Heart right ventricle (tissue), 16 donors: ENCODE data around the gene XPA. TPM values are rescaled to one million over a fixed set of nuclear protein-coding genes. Genes with fewer than 3 reads are reported as not detected.
"Not testable (repeated sequence)": the region's sequence is repeated elsewhere in the genome, so short reads cannot be mapped to it uniquely, and the experiment has no call there.

ENCODE experiments used
- ATAC-seq, 8 donors: fragments of 200-7000 bp; cut with Tn5 transposase; one replicate each; pipeline ENCODE4 v1.9.1; 2020; ENCODE audit warnings: mild to moderate bottlenecking in 8 of 8, moderate library complexity in 8 of 8, moderate number of reproducible peaks in 1 of 8
- DNase-seq, 2 donors: peaks; one replicate each; pipeline ENCODE4 v3.0.0-alpha.2; 2020
- H3K27ac ChIP-seq, 10 donors: fragments of 200-600 bp; sonication (generic) in 2 of 10; one replicate each; pipeline versions ENCODE4 v1.5.0 to v1.8.0; 2020 to 2022; ENCODE audit warnings: mild to moderate bottlenecking in 3 of 10
- H3K27me3 ChIP-seq, 7 donors: fragments of 200-600 bp; one replicate each; pipeline ENCODE4 v1.8.0; 2021 to 2022; ENCODE audit warnings: mild to moderate bottlenecking in 2 of 7
- H3K36me3 ChIP-seq, 9 donors: fragments of 200-600 bp; sonication (generic) in 1 of 9; one replicate each; pipeline versions ENCODE4 v1.5.0 to v1.8.0; 2020 to 2022; ENCODE audit warnings: mild to moderate bottlenecking in 2 of 9
- H3K4me1 ChIP-seq, 9 donors: fragments of 200-600 bp; sonication (generic) in 1 of 9; one replicate each; pipeline versions ENCODE4 v1.5.0 to v1.8.0; 2020 to 2022; ENCODE audit warnings: mild to moderate bottlenecking in 4 of 9
- H3K4me3 ChIP-seq, 10 donors: fragments of 200-600 bp; sonication (generic) in 2 of 10; one replicate each; pipeline versions ENCODE4 v1.5.0 to v1.8.0; 2020 to 2022; ENCODE audit warnings: mild to moderate bottlenecking in 7 of 10, moderate library complexity in 2 of 10
- H3K9me3 ChIP-seq, 11 donors: fragments of 200-600 bp in 10 of 11; sonication (generic) in 2 of 11; one replicate each; pipeline versions ENCODE4 v1.5.0 to v1.8.0; 2013 to 2022; ENCODE audit warnings: mild to moderate bottlenecking in 2 of 11, control low read depth in 1 of 11, moderate library complexity in 1 of 11
- WGBS, 2 donors: extraction: QIAGEN DNeasy Blood & Tissue Kit; methylation state at CpG; one replicate each; pipeline ENCODE4 v1.1.7; 2013; ENCODE audit warnings: inconsistent platforms in 1 of 2; 5-methylcytosine and 5-hydroxymethylcytosine counted together
- intact Hi-C, 10 donors: fragments of 100-400 bp; cut with DNase I; formaldehyde crosslinking; loops; one replicate each; pipeline versions ENCODE4 v1.11.1 to v1.14.2; 2022
- polyA plus RNA-seq, 2 donors: library from polyadenylated mRNA; stranded (reverse); fragments of 200-250 nt; gene quantifications; one replicate each; pipeline ENCODE4 v1.2.3, GENCODE V29; 2013
- total RNA-seq, 10 donors: library from RNA; stranded (reverse); fragmentation: NEBNext Ultra II Directional in 3 of 10; extraction: Animal tissue kit (Norgen Biotek cat#: 25700) in 3 of 10; gene quantifications; one replicate each; pipeline versions ENCODE4 v1.2.1 to v1.2.4, GENCODE V29; 2021 to 2023
- TF ChIP-seq, protein P1 (sequence below), 9 donors: fragments of 200-600 bp; sonication (generic) in 2 of 9; IDR thresholded peaks; one replicate each; pipeline versions ENCODE4 v1.5.0 to v1.8.0; 2021 to 2022; ENCODE audit warnings: antibody characterized with exemption in 9 of 9, mild to moderate bottlenecking in 5 of 9, moderate library complexity in 1 of 9
- donor health status: Arrhythmogenic right ventricular cardiomyopathy.
- donor health status: ischemic (EF 13 %, LVEDD 7.1; RV severe dilation, severe dysfunction).
- donor health status: healthy with polysubstance abuse.
- donor health status: DM: no; HTN: yes; CAD: no.
- donor health status: DM: no; HTN: no; CAD: no.
- donor health status: ischemic (EF 25% LVEDD 6.9; RV normal size, moderate dysfunction).
- donor health status: ischemic (EF 25% LVEDD 5.7; RV mildly dilated, moderate dysfunction).
- donor health status: healthy.
- donor health status: DM: yes; HTN: yes; CAD: no.
- donor health status: Ischemic cardiomyopathy.
- donor health status: ischemic (EF 35%, LVEDD 5.7; RV mildly dilated, moderate dysfunction).
- donor health status: nonischemic (EF 11% LVEDD 7.7; RV severe dilation, severe dysfunction).
- donor health status: DM: yes; HTN: yes; CAD: no.
- donor health status: PGD.
- donor health status: ischemic (EF 29% LVEDD 5.4; RV normal size, mild dysfunction).
- donor health status: nonischemic (EF 23%, LVEDD 6.1; RV moderate dilation, normal function).

Gene XPA
- total and polyA plus RNA-seq, 12 donors = 5.7 to 13.7 (median 9.0) TPM

DNA sequence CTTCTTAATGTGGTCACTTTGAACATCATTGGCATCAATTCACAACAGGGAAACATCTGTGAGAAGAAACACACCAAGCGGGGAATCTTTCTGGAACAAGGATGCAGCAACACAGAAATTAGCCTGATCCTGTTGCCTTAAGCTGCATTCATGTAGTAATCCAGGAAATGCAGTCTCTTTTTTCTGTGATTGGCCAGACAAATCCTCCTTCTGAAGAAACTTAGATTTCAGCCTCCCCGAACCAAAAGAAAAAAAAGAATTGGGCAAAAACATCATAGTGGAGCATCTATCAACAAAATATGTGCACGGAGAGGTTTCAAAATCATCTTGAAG, 7.2 kb upstream of the XPA start:
- DNase-seq = no peak
- H3K36me3 ChIP-seq = no peaks in the 10 kb centered on the region
- H3K27me3 ChIP-seq = peaks cover 0 to 32% (median 4%) of the 10 kb centered on the region in 7 donors
- intact Hi-C loops = loop anchor here in 1 of 10 donors (10.0 kb wide), 1 partner anchor 550 kb away; the partner anchor contains the start of gene TBC1D2
- H3K27ac ChIP-seq = no peak overlapping the region
- no peaks in the 10 kb centered on the region for H3K9me3 ChIP-seq
- no peak overlapping the region for H3K4me3 ChIP-seq
- WGBS, 2 donors = 65 to 73% methylated on average over 3 of the region's 3 CpGs
- TF ChIP-seq, protein P1, sequence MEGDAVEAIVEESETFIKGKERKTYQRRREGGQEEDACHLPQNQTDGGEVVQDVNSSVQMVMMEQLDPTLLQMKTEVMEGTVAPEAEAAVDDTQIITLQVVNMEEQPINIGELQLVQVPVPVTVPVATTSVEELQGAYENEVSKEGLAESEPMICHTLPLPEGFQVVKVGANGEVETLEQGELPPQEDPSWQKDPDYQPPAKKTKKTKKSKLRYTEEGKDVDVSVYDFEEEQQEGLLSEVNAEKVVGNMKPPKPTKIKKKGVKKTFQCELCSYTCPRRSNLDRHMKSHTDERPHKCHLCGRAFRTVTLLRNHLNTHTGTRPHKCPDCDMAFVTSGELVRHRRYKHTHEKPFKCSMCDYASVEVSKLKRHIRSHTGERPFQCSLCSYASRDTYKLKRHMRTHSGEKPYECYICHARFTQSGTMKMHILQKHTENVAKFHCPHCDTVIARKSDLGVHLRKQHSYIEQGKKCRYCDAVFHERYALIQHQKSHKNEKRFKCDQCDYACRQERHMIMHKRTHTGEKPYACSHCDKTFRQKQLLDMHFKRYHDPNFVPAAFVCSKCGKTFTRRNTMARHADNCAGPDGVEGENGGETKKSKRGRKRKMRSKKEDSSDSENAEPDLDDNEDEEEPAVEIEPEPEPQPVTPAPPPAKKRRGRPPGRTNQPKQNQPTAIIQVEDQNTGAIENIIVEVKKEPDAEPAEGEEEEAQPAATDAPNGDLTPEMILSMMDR (IDR thresholded peaks at IDR 0.05) = no peak
- ATAC-seq = no peak
- peaks cover 0 to 12% (median 0%) of the 10 kb centered on the region in 9 donors for H3K4me1 ChIP-seq

DNA sequence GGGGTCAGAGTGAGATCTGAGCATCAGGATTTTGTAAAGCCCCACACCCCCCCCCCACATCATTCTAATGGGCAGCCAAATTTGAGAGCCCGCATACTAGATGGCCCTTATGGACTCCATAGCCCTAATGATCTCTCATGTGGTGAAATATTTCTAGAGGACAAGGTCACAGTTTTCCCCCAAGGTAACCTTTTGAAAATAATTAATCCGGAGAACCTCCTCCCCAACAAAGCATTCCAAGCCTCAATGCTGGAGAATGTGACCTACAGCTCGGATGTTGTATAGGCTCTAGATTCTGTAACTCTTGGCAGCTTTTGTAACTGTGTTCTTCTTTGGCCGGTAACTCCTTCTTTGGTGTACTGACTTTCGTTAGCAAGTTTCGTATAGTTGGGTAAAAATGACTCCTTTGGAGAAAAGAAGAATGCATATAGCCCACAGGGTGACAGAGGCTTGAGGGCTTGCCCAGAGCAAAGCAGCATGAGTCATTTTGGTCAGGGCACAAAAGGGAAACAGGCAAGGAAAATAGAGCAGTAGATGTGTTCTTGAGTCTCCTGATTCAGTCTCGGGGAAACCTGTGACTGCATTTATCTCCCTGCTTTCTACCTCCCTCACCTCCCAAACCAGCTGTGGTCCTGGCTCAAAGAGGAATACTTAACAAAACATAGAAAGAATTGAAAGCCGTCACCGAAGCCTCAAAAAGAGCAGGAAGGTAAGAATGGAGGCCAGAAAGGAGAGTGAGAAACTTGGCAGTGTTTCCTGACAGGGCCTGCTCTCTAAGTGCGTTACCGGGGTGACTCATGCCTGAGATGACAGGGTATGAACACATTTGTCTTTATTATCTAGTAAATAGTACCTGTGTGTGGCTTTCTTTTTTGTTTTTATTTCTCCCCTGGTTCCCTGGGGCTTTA, 6.6 kb upstream of the XPA start:
- peaks cover 0 to 12% (median 0%) of the 10 kb centered on the region in 9 donors for H3K4me1 ChIP-seq
- no peak overlapping the region for H3K4me3 ChIP-seq
- no peaks in the 10 kb centered on the region for H3K9me3 ChIP-seq
- peak in 2 of 8 donors; percentile 32 to 62 for ATAC-seq
- intact Hi-C loops = loop anchor here in 1 of 10 donors (10.0 kb wide), 1 partner anchor 551 kb away; the partner anchor contains the start of gene TBC1D2
- no peaks in the 10 kb centered on the region for H3K36me3 ChIP-seq
- peaks cover 0 to 26% (median 2%) of the 10 kb centered on the region in 7 donors for H3K27me3 ChIP-seq
- no peak for DNase-seq
- no peak overlapping the region for H3K27ac ChIP-seq
- TF ChIP-seq, protein P1 (IDR thresholded peaks at IDR 0.05) = no peak
- 57 to 64% methylated on average over 11 of the region's 11 CpGs for WGBS, 2 donors

DNA sequence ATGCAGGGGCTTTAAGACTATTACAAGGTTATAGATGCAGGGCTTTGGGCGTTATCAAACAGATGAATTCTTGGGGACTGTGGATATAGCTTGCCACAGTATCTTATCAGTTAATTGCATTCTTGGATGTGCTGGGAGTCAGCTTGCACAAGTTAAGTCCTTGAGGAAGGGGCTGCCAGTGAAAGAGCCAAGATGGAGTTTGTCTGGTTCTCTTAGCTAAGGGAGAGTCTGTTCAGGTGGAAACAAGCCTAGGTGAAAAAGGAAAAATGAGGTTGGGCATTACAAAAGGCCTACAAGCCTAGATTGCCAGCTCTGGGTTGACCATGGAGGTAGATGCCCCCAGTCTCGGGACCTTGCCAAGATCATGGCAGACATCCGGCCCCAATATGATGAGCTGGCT, 2.7 kb upstream of the XPA start:
- intact Hi-C loops = loop anchor here in 1 of 10 donors (10.0 kb wide), 1 partner anchor 555 kb away; the partner anchor contains the start of gene TBC1D2
- not testable (repeated sequence) for DNase-seq, H3K4me3 ChIP-seq, H3K36me3 ChIP-seq, H3K27ac ChIP-seq, H3K9me3 ChIP-seq, ATAC-seq
- 80 to 85% methylated on average over 3 of the region's 3 CpGs for WGBS, 2 donors
- Histone ChIP-seq H3K27me3 (peaks cover 0 to 14% (median 0%) of the 10 kb centered on the region in 7 donors), H3K4me1 (peaks cover 4 to 34% (median 20%) of the 10 kb centered on the region in 9 donors)

DNA sequence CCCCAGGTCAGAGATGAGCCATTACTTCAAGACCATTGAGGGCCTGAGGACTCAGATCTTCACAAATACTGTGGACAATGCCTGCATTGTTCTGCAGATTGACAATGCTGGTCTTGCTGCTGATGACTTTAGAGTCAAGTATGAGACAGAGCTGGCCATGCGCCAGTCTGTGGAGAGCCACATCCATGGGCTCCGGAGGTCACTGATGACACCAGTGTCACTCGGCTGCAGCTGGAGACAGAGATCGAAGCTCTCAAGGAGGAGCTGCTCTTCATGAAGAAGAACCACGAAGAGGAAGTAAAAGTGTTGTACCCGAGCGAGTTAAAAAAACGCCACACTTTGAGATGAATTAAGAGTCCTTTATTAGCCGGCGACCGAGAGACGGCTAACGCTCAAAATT, 2.1 kb upstream of the XPA start:
- H3K9me3 ChIP-seq, ATAC-seq, intact Hi-C loops, H3K4me3 ChIP-seq, H3K36me3 ChIP-seq, H3K27ac ChIP-seq, DNase-seq, H3K27me3 ChIP-seq: not testable (repeated sequence)
- peaks cover 4 to 36% (median 26%) of the 10 kb centered on the region in 9 donors for H3K4me1 ChIP-seq
- WGBS, 2 donors = 77 to 83% methylated on average over 13 of the region's 13 CpGs

DNA sequence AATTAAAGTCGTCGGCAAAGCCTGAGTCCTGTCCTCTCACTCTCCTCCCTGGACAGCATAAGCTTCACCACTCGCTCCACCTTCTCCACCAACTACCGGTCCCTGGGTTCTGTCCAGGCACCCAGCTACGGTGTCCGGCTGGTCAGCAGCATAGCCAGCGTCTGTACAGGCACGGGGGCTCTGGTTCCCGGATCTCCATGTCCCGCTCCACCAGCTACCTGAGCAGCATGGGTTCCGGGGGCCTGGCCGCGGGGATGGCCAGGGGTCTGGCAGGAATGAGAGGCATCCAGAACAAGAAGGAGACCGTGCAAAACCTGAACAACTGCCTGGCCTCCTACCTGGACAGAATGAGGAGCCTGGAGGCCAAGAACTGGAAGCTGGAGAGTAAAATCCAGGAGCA, 1.7 kb upstream of the XPA start:
- DNase-seq = no peak
- Histone ChIP-seq H3K9me3 (no peaks in the 10 kb centered on the region), H3K4me1 (peaks cover 4 to 36% (median 30%) of the 10 kb centered on the region in 9 donors), H3K36me3 (no peaks in the 10 kb centered on the region), H3K27me3 (peaks cover 0 to 8% (median 0%) of the 10 kb centered on the region in 7 donors), H3K27ac (no peak overlapping the region), H3K4me3 (no peak overlapping the region)
- intact Hi-C loops = no loop called here
- WGBS, 2 donors = 94 to 95% methylated on average over 14 of the region's 14 CpGs
- TF ChIP-seq, protein P1 (IDR thresholded peaks at IDR 0.05) = no peak
- ATAC-seq = no peak
